NCI-H526 (cell line): ENCODE data around the gene FSHR.
A peak's percentile ranks its signal among the peaks of the same experiment; 100 is the strongest.

ENCODE experiments used
- DNase-seq, 2 experiments: peaks; one replicate each; lab custom pipeline; 2025; lab: John Stamatoyannopoulos, UW

Gene FSHR

GRCh38 chr2:48954311-48954710, 200.0 kb downstream of the FSHR start:
- no peak for DNase-seq

- no peak for DNase-seq
These were observed 201.7 kb downstream of the FSHR start for GRCh38 chr2:48952614-48953013.

GRCh38 chr2:48952143-48952542, 202.2 kb downstream of the FSHR start:
- DNase-seq = no peak

GRCh38 chr2:48948400-48949125, 205.8 kb downstream of the FSHR start:
- DNase-seq = no peak

- peak; percentile 36 to 61 for DNase-seq
These were observed 207.8 kb downstream of the FSHR start for GRCh38 chr2:48946449-48947048.

- DNase-seq = no peak
These were observed 209.4 kb downstream of the FSHR start for GRCh38 chr2:48944956-48945355.

GRCh38 chr2:48943436-48943835, 210.9 kb downstream of the FSHR start:
- DNase-seq = no peak

- no peak for DNase-seq
These were observed 212.4 kb downstream of the FSHR start for GRCh38 chr2:48941908-48942307.

- DNase-seq = no peak
These were observed 212.9 kb downstream of the FSHR start for GRCh38 chr2:48941456-48941855.

GRCh38 chr2:48940606-48941005, 213.7 kb downstream of the FSHR start:
- peak; percentile 54 to 65 for DNase-seq

- DNase-seq = no peak
These were observed 215.1 kb downstream of the FSHR start for GRCh38 chr2:48939232-48939631.

- no peak for DNase-seq
These were observed 216.1 kb downstream of the FSHR start for GRCh38 chr2:48938231-48938630.

GRCh38 chr2:48934807-48935206, 219.5 kb downstream of the FSHR start:
- no peak for DNase-seq

GRCh38 chr2:48933828-48934497, 220.4 kb downstream of the FSHR start:
- DNase-seq = no peak

- no peak for DNase-seq
These were observed 221.6 kb downstream of the FSHR start for GRCh38 chr2:48932667-48933066.

GRCh38 chr2:48929571-48930301, 224.6 kb downstream of the FSHR start:
- no peak for DNase-seq

GRCh38 chr2:48927355-48927754, 227.0 kb downstream of the FSHR start:
- DNase-seq = no peak

- DNase-seq = no peak
These were observed 238.4 kb downstream of the FSHR start for GRCh38 chr2:48915884-48916283.

GRCh38 chr2:48915227-48915626, 239.1 kb downstream of the FSHR start:
- DNase-seq = no peak

GRCh38 chr2:48914477-48915089, 239.7 kb downstream of the FSHR start:
- no peak for DNase-seq
